NCI-H510A treated with DMSO at 0.1 percent for 48 hours (cell line): Measurements from ENCODE around the gene HSPA1B.
"Not testable (repeated sequence)": the region's sequence is repeated elsewhere in the genome, so short reads cannot be mapped to it uniquely, and the experiment has no call there.

Experiments used
- DNase-seq: peaks from one replicate; lab custom pipeline; 2025; lab: John Stamatoyannopoulos, UW

Gene HSPA1B

DNA sequence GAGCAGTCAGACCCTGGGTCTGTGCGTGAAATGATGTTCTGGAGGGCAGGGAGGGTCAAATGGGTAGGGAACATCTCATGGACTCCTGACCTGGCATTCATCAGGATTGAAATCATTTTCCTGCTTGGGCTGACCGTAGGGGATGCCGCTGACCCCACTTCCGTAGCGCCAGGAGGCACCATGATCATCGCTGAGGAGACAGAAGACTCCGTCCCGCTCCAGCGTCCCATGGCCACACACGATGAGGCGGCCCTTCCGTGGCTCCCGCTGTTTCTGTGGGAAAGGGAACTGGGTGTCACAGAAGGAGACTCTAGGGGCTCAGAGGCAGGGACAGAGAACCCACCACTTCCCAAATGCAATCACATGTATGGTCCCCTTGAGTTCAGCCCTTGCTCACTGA lies 32.8 kb downstream of the HSPA1B start:
- no peak for DNase-seq

GRCh38 chr6:31861150-31861549 lies 33.6 kb downstream of the HSPA1B start:
- no peak for DNase-seq

DNA sequence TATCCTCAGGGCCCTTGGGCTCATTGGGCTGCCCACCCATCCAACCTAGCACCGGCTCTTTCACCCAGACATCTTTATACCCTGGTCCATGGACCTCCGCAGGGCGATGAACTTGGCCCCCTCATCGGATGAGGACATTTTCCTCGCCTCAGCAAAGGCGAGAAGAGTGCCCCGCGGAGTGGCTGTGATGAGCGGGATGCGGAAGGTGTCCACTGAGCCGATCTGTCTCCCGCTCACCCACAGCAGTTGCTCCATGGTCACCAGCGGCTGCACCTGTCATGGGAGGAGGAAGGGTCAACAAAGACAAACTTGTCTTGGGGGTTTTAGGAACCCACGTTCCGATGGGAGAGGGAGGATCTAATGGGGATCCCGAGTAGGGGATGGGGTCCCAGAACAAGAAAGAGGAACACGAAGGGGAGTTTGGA lies 34.4 kb downstream of the HSPA1B start:
- DNase-seq: no peak

GRCh38 chr6:31862344-31863235 lies 35.1 kb downstream of the HSPA1B start, which contains the start of gene NEU1:
Gene NEU1, minus strand, starts transcription at chr6:31862821. Its CDS starts 45 bp downstream, at chr6:31862776.
- DNase-seq: peak; percentile 99

DNA sequence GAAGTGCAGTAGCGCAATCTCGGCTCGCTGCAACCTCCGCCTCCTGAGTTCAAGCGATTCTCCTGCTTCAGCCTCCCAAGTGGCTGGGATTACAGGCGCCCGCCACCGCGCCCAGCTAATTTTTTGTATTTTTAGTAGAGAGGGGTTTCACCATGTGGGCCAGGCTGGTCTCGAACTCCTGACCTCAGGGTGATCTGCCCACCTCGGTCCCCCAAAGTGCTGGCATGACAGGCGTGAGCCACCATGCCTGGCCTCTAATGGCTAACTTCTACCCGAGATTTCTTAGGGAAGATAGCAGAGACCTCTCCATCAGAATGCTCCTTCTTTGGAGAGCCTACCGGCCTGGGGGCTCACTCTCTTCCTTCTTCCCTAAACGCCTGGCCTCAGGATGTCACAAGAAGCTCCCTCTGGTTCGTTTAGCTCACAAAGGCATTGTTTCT lies 36.6 kb downstream of the HSPA1B start:
- DNase-seq: not testable (repeated sequence)

- DNase-seq: no peak
Measured at GRCh38 chr6:31864818-31865204, 37.3 kb downstream of the HSPA1B start.

DNA sequence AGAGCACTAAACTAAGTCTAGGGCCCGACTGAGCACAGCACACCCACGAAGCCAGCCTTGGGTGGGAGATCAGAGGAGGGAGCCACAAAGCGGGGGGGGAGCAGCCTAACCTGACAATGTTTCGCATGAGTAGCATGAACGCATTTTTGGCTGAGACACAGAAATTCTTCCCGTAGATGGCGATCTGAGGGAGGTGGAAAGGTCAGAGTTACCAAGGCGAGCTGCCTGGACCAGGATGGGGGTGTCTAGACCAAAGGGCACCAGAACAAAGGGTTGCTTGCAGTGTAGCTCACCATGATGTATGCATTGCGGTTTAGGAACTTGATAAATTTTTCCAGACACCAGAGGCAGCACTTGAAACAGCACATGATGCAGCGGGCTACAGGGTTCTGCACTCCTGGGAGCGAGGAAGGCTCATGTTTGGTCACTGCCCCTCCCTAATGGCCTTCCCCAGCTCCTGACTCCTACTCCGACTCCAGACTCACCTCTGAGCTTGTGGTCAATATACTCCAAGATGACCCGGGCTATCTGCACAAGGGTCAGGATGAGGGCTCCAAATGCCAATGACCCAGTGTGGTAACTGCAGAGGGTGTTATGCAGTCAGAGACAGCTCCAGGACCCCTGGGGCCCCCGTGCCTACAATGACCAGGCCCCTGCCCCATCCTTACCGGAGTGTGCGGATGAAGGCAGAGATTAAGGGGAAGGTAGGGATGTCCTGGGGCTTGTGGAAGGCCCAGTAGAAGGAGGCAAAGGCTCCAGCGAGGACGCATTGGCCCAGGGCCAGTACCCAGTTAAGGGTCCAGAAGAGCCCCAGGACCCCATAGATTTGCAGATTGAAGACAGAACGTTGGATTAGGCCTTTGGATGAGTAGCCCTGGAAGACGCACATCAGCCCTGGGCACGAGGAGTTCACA lies 37.9 kb downstream of the HSPA1B start:
- DNase-seq: no peak

DNA sequence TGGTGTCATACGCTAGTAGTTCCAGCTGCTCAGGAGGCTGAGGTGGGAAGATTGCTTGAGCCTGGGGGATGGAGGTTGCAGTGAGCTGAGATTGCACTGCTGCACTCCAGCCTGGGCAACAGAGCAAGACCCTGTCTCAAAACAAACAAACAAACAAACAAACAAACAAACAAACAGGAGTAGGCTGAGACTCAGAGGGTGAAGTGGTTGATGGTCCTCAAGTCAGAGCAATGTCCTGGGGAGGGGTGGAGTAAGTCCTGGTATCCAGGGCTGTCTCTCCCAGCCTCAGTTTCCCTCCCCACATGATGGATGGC lies 41.1 kb downstream of the HSPA1B start:
- DNase-seq: not testable (repeated sequence)

DNA sequence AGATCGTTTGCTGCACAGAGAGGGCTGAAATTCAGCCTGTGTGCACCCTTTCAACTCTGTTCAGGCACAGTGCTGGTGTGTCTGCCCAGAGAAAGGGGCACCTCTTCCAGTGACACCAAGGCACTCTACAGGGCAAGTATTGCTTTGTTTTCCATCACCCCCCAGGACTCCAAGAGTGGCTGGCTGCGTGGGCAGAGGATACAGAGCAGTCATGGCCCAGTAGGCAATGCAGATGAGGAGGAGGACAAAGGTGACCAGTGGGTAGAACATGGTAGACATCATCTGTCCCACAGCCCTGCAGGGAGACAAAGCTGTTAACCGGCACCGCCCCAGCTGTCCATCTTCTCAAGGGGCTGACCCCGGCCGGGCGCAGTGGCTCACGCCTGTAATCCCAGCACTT lies 41.8 kb downstream of the HSPA1B start:
- no peak for DNase-seq

DNA sequence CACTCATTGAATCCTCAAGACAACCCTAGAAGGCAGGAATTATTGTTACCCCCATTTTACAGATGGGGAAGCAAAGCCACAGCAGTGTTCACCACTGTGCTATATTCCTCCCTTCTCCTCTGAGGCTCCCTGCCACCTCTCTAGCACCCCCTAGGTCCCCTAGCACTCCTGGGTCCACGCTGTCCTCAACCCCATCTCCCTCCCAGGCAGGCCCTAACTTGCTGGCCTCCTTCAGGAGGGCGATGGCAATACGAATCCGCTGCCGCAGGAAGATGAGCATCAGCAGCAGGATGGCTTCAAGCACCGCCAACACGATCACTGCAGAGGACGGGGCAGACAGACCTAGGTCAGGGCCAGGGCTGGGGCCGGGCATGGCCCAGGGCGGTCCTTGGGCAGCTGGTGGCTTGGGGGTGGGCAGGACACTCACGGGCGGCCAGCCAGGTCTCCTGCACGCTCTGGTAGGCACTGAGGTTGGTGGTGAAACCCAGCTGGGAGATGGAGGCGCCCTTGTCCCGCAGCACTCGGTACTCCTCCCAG lies 42.9 kb downstream of the HSPA1B start:
- DNase-seq: no peak

DNA sequence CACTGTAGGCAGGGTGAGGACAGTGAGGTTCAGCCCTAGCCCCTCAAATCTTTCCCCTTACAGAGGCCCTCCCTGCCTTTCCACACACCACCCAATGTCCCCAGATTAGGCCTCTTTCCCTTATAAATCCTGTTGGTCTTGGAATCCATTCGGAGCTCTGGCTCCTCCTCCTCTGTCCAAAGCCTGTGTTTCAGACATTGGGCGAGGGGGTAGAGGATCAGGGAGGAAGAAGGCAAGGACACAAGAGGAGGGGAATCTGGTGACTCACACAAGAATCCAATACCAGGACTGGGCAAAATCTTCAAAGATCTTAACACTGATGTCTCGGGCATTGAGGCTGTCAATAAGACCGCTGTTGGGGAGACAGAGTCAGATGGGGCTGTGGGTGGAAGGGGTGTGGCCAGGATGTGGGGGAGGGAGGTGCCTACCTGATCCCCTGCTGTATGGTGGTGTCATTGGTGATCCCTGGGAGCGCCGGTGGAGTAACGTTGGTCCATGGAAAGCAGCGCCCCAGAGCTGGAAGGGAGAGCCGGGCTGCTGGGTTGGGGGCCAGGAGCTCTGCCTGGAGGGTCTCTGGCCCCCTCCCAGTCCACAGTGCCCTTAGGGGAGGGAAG lies 43.6 kb downstream of the HSPA1B start:
- DNase-seq: no peak

GRCh38 chr6:31874084-31874670 lies 46.6 kb downstream of the HSPA1B start:
- no peak for DNase-seq

DNA sequence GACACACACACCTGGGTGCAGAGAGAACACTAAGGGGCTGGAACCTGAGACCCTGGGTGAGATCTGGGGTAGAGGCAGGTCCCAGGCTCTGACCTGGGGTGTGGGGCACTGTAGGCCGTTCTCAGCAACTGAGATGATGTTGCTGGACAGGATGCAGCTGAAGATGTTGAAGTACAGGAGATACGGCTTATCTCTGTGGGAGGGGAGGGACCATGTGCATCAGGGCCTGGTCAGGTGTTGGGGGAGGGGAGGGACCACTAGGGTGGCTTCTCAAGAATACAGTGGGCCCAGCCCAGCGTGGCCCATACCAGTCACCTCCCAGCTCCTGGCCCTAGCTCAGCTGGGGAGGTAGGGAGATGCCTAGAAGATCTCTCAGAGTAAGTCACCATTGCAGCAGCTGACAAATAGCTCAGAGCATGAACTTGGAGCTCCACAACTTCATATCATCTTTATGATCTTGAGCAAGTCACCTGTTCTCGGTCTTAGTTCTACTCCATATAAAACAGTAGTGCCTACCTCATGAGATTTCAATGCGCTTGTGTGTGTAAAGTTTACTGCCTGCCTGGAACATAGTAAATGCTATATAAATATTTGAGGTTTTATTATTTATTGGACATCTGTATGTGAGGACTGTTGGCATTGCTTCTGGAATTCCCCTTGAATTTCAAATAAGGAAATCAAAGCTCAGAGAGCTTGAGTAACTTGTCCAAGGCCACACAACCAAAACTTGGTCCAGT lies 47.5 kb downstream of the HSPA1B start:
- DNase-seq: no peak

GRCh38 chr6:31875877-31876276 lies 48.3 kb downstream of the HSPA1B start:
- no peak for DNase-seq

GRCh38 chr6:31876357-31876756 lies 48.8 kb downstream of the HSPA1B start:
- no peak for DNase-seq

DNA sequence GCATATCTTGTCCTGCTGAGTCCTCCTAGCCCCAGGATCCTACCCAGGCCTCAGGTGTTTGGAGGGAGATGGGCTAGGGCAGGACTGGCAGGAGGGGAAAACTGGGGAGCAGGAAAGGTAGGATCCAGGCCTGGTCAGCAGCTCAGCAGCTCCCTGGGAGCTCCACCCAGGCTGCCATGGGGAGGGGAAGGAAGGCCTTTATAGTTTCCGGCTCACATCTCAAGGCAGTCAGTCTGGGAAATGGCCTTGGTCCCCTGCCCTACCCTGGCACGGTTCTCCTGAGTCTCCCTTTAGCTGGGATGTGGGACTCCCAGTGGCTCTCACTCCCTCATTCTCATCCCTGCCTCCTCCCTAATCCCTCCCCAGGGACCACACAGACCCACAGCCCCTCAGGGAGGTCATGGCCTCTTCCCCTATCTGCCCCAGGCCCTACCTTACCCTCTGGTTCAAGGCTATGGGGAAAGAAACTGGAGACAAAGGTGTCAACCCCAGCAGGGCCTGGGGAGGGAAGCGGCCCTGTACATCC lies 49.6 kb downstream of the HSPA1B start:
- no peak for DNase-seq

DNA sequence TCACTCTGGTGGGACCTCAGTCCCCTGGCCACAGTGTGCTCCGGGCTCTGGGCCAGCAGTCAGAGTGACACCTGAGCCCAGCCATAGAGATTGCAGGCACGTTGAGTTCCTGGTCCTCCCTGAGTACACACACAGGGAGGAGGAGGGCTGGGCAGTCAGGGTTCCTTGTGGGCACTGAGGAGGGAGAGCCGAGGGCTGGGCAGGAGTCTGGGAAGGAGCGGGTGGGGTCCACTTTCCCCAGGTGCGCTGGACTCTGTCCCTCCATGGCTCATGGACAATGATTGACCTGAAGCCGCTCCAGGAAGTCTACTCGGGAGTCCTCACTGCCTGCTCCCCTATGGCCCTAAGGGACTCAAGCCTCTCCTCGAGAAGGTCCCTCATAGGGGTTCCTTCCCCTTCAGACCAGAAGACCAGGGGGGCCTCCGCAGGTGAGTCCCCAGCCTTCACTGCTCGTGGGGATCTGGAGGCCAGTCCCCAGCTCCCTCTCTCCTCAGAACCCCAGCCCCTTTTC lies 50.2 kb downstream of the HSPA1B start:
- DNase-seq: peak; percentile 24

DNA sequence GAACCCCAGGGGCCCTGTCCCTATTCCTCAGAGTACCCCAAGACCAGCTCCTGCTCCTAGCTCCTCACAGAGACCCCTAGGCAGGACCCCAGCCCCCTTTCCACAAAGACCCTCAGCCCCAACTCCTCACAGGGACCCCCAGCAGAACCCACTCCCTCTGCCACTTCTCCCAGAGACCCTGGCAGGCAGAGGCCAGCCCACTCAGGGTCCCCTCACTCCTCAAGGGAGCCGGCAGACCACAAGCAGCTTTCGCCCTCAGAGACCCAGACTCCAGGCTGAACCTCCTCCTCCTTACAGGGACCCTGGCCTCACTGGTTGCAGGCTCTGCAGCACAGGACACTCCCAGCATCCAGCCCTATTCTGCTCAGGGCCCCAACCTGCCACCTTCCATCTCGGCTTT lies 50.7 kb downstream of the HSPA1B start:
- DNase-seq: no peak

DNA sequence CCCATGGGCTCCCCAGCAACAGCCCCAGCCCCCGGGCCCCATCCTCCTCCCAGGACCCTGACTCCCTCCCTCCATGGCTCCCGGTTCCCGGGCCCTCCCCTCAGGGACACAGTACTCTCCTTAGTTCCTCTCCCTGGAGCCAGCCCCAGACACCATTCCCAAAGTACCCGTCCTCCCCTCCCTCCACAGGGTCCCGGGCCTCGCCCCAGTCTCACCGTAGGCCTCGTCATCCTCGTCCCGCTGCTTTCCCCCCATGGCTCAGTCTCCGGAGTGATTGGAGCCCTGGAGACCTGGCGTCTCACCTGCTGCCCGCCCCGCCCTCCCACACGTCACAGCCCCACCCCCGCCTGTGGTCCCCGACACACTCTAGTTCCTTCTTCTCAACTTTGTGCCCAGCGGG lies 51.2 kb downstream of the HSPA1B start, which contains the start of gene SLC44A4:
TSS of gene SLC44A4 (minus strand) at position 272 of the 400 bp plus-strand sequence. CDS start at position 255, 17 bp downstream.
- DNase-seq: no peak

DNA sequence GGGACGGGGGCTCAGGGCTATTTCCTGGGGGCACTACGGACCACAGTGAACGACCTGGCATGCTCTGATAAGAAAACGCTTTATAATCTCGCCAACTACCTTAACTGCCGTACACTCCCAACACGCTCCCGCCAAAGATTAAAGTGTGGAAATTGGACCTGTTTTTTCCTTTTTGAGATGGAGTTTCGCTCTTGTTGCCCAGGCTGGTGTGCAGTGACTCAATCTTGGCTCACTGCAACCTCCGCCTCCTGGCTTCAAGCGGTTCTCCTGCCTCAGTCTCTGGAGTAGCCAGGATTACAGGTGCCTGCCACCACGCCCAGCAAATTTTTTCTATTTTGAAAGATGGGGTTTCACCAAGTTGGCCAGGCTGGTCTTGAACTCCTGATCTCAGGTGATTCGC lies 51.6 kb downstream of the HSPA1B start:
- DNase-seq: no peak
